Trophoblast cell (in vitro differentiated cells and primary cell): Measurements from ENCODE around the gene TRPC4AP.

Source experiments
- DNase-seq, 2 donors: peaks; one replicate each; pipeline ENCODE4 v3.0.0-alpha.2; 2016
- H2AFZ ChIP-seq: 2 replicates; pipeline ENCODE4 v1.6.1; 2013; ENCODE audit warnings: low read length, moderate library complexity, mild to moderate bottlenecking; ENCODE audit not compliant: insufficient read depth, poor library complexity
- H2AK5ac ChIP-seq: 2 replicates; pipeline ENCODE4 v1.6.1; 2013; ENCODE audit warnings: mild to moderate bottlenecking, low read length
- H2BK120ac ChIP-seq: 2 replicates; pipeline ENCODE4 v1.6.1; 2013; ENCODE audit warnings: low read length, mild to moderate bottlenecking, moderate library complexity; ENCODE audit not compliant: insufficient read depth, poor library complexity
- H2BK12ac ChIP-seq: 2 replicates; pipeline ENCODE4 v1.6.1; 2013; ENCODE audit warnings: mild to moderate bottlenecking, low read length, moderate library complexity
- H2BK5ac ChIP-seq: 2 replicates; pipeline ENCODE4 v1.6.1; 2013; ENCODE audit warnings: low read length, low read depth, moderate library complexity, mild to moderate bottlenecking; ENCODE audit not compliant: poor library complexity
- H3K14ac ChIP-seq: 2 replicates; pipeline ENCODE4 v1.6.1; 2013; ENCODE audit warnings: mild to moderate bottlenecking, low read length
- H3K18ac ChIP-seq: 2 replicates; pipeline ENCODE4 v1.6.1; 2013; ENCODE audit warnings: mild to moderate bottlenecking, low read length
- H3K23ac ChIP-seq: 2 replicates; pipeline ENCODE4 v1.6.1; 2013; ENCODE audit warnings: low read length
- H3K27ac ChIP-seq: 2 replicates; pipeline ENCODE4 v1.5.1; 2013; ENCODE audit warnings: low read depth, mild to moderate bottlenecking, inconsistent platforms, low read length, moderate library complexity
- H3K27me3 ChIP-seq: 2 replicates; pipeline ENCODE4 v1.6.1; 2013; ENCODE audit warnings: inconsistent platforms, mild to moderate bottlenecking, low read length, moderate library complexity; ENCODE audit not compliant: insufficient read depth
- H3K36me3 ChIP-seq, 2 experiments: 1 replicate in 1 of 2; 2 replicates in 1 of 2; pipeline ENCODE4 v1.6.1; 2013; ENCODE audit warnings: low read length in 2 of 2, mild to moderate bottlenecking in 2 of 2, moderate library complexity in 1 of 2; ENCODE audit not compliant: insufficient read depth in 2 of 2, control insufficient read depth in 1 of 2
- H3K4ac ChIP-seq: 2 replicates; pipeline ENCODE4 v1.6.1; 2013; ENCODE audit warnings: low read depth, mild to moderate bottlenecking, low read length, moderate library complexity
- H3K4me1 ChIP-seq, 2 experiments: 1 replicate in 1 of 2; 2 replicates in 1 of 2; pipeline ENCODE4 v1.6.1; 2013; ENCODE audit warnings: low read length in 2 of 2, mild to moderate bottlenecking in 2 of 2, moderate library complexity in 1 of 2; ENCODE audit not compliant: insufficient read depth in 2 of 2, control insufficient read depth in 1 of 2
- H3K4me2 ChIP-seq: 2 replicates; pipeline ENCODE4 v1.6.1; 2013; ENCODE audit warnings: inconsistent platforms, mild to moderate bottlenecking, low read length, moderate library complexity
- H3K4me3 ChIP-seq: 2 replicates; pipeline ENCODE4 v1.5.1; 2013; ENCODE audit warnings: mild to moderate bottlenecking, low read depth, low read length, inconsistent platforms
- H3K79me1 ChIP-seq: one replicate; pipeline ENCODE4 v1.6.1; 2013; ENCODE audit warnings: low read length
- H3K79me2 ChIP-seq: 2 replicates; pipeline ENCODE4 v1.6.1; 2013; ENCODE audit warnings: low read length, mild to moderate bottlenecking; ENCODE audit not compliant: control insufficient read depth, insufficient read depth, poor library complexity
- H3K9ac ChIP-seq: 2 replicates; pipeline ENCODE4 v1.6.1; 2013; ENCODE audit warnings: mild to moderate bottlenecking, low read length
- H3K9me3 ChIP-seq: 2 replicates; pipeline ENCODE4 v1.6.1; 2013; ENCODE audit warnings: low read depth, mild to moderate bottlenecking, control low read depth, inconsistent platforms, low read length; ENCODE audit not compliant: insufficient read depth
- H4K12ac ChIP-seq: 2 replicates; pipeline ENCODE4 v1.6.1; 2013; ENCODE audit warnings: low read depth, mild to moderate bottlenecking, low read length, moderate library complexity
- H4K8ac ChIP-seq: 2 replicates; pipeline ENCODE4 v1.6.1; 2013; ENCODE audit warnings: low read depth, mild to moderate bottlenecking, low read length, moderate library complexity
- H4K91ac ChIP-seq: one replicate; pipeline ENCODE4 v1.6.1; 2013; ENCODE audit warnings: low read depth, mild to moderate bottlenecking, low read length, moderate library complexity
- WGBS: extraction: QIAGEN DNeasy Blood & Tissue Kit; methylation state at CpG from one replicate; pipeline ENCODE4 v1.1.7; 2013; ENCODE audit warnings: missing lambda C conversion rate; ENCODE audit not compliant: insufficient read length, insufficient coverage; ENCODE audit errors: extremely low coverage; 5-methylcytosine and 5-hydroxymethylcytosine counted together

TRPC4AP gene

GRCh38 chr20:35125753-35126152 lies 33.1 kb upstream of the TRPC4AP start:
- H2BK120ac ChIP-seq = no peak overlapping the region
- no peak overlapping the region for H4K91ac ChIP-seq
- WGBS = no CpG with 5 or more reads among the region's 5 CpGs
- no peak overlapping the region for H3K27ac ChIP-seq
- peaks cover 26 to 35% of the 10 kb centered on the region in 2 experiments for H3K36me3 ChIP-seq
- H2BK5ac ChIP-seq = no peak overlapping the region
- H3K14ac ChIP-seq = no peak overlapping the region
- no peak overlapping the region for H3K4me3 ChIP-seq
- H3K79me1 ChIP-seq = no peaks in the 10 kb centered on the region
- no peak overlapping the region for H4K8ac ChIP-seq
- no peak overlapping the region for H3K9ac ChIP-seq
- no peak overlapping the region for H2AFZ ChIP-seq
- H3K4me1 ChIP-seq = no peaks in the 10 kb centered on the region
- H3K79me2 ChIP-seq = no peaks in the 10 kb centered on the region
- H2BK12ac ChIP-seq = no peak overlapping the region
- no peak overlapping the region for H3K4me2 ChIP-seq
- H3K9me3 ChIP-seq = no peaks in the 10 kb centered on the region
- no peak overlapping the region for H2AK5ac ChIP-seq
- no peak overlapping the region for H3K18ac ChIP-seq
- H3K23ac ChIP-seq = no peak overlapping the region
- no peaks in the 10 kb centered on the region for H3K27me3 ChIP-seq
- DNase-seq = no peak
- no peak overlapping the region for H4K12ac ChIP-seq
- no peak overlapping the region for H3K4ac ChIP-seq

- no peak overlapping the region for H3K27ac ChIP-seq
- no peak overlapping the region for H4K8ac ChIP-seq
- no peak overlapping the region for H2BK120ac ChIP-seq
- H2AFZ ChIP-seq = no peak overlapping the region
- H3K23ac ChIP-seq = no peak overlapping the region
- no peak overlapping the region for H3K4ac ChIP-seq
- no peaks in the 10 kb centered on the region for H3K79me1 ChIP-seq
- no peak overlapping the region for H2AK5ac ChIP-seq
- no peak overlapping the region for H2BK5ac ChIP-seq
- H4K91ac ChIP-seq = no peak overlapping the region
- no peak overlapping the region for H3K14ac ChIP-seq
- WGBS = no CpG with 5 or more reads among the region's 5 CpGs
- no peak overlapping the region for H2BK12ac ChIP-seq
- peaks cover 31 to 49% of the 10 kb centered on the region in 2 experiments for H3K36me3 ChIP-seq
- no peaks in the 10 kb centered on the region for H3K79me2 ChIP-seq
- no peak overlapping the region for H3K18ac ChIP-seq
- H4K12ac ChIP-seq = no peak overlapping the region
- H3K27me3 ChIP-seq = no peaks in the 10 kb centered on the region
- H3K9ac ChIP-seq = no peak overlapping the region
- DNase-seq = no peak
- no peaks in the 10 kb centered on the region for H3K4me1 ChIP-seq
- H3K4me3 ChIP-seq = no peak overlapping the region
- no peaks in the 10 kb centered on the region for H3K9me3 ChIP-seq
- no peak overlapping the region for H3K4me2 ChIP-seq
These were observed 30.3 kb upstream of the TRPC4AP start for GRCh38 chr20:35122756-35123405.

- Histone ChIP-seq H2AFZ (no peak overlapping the region), H2BK12ac (no peak overlapping the region), H2BK120ac (no peak overlapping the region), H2BK5ac (no peak overlapping the region), H3K4me1 (no peaks in the 10 kb centered on the region), H3K79me1 (no peaks in the 10 kb centered on the region), H3K4ac (no peak overlapping the region), H3K36me3 (peaks cover 28 to 47% of the 10 kb centered on the region in 2 experiments), H3K27ac (no peak overlapping the region), H3K23ac (no peak overlapping the region), H3K27me3 (no peaks in the 10 kb centered on the region), H3K18ac (no peak overlapping the region), H3K14ac (no peak overlapping the region), H3K9me3 (no peaks in the 10 kb centered on the region), H3K4me3 (no peak overlapping the region), H2AK5ac (no peak overlapping the region), H4K12ac (no peak overlapping the region), H4K91ac (no peak overlapping the region), H3K79me2 (no peaks in the 10 kb centered on the region), H4K8ac (no peak overlapping the region), H3K4me2 (no peak overlapping the region), H3K9ac (no peak overlapping the region)
- no CpG with 5 or more reads among the region's 7 CpGs for WGBS
- DNase-seq = no peak
These were observed 28.6 kb upstream of the TRPC4AP start for GRCh38 chr20:35121186-35121585.

- WGBS = no CpG with 5 or more reads among the region's 8 CpGs
These were observed 27.6 kb upstream of the TRPC4AP start for GRCh38 chr20:35120012-35120701.

More at GRCh38 chr20:35120012-35120701, 27.6 kb upstream of the TRPC4AP start:
- H4K91ac ChIP-seq = no peak overlapping the region
- H3K14ac ChIP-seq = no peak overlapping the region
- no peaks in the 10 kb centered on the region for H3K4me1 ChIP-seq
- H3K9me3 ChIP-seq = no peaks in the 10 kb centered on the region
- H2AFZ ChIP-seq = no peak overlapping the region
- H3K4me2 ChIP-seq = no peak overlapping the region
- no peak overlapping the region for H4K12ac ChIP-seq
- H3K4ac ChIP-seq = no peak overlapping the region
- no peaks in the 10 kb centered on the region for H3K27me3 ChIP-seq
- H4K8ac ChIP-seq = no peak overlapping the region
- H3K79me1 ChIP-seq = no peaks in the 10 kb centered on the region
- H3K79me2 ChIP-seq = no peaks in the 10 kb centered on the region
- H2BK120ac ChIP-seq = no peak overlapping the region
- no peak overlapping the region for H2BK12ac ChIP-seq
- no peak overlapping the region for H3K27ac ChIP-seq
- peak; percentile 39 to 53 for DNase-seq
- no peak overlapping the region for H3K9ac ChIP-seq
- H2AK5ac ChIP-seq = no peak overlapping the region
- H2BK5ac ChIP-seq = no peak overlapping the region
- H3K4me3 ChIP-seq = no peak overlapping the region
- H3K36me3 ChIP-seq = peaks cover 30 to 49% of the 10 kb centered on the region in 2 experiments
- no peak overlapping the region for H3K18ac ChIP-seq
- H3K23ac ChIP-seq = no peak overlapping the region
